GM23338 (cell line): Measurements from ENCODE around the gene CLDN11. TPM values are rescaled to one million over a fixed set of nuclear protein-coding genes. Genes with fewer than 3 reads are reported as not detected.

ENCODE experiments used
- CREB1 ChIP-seq: fragments of 250-450 bp; sonication (Bioruptor Pico); IDR thresholded peaks from 2 replicates; pipeline ENCODE4 v1.5.0; 2020; ENCODE audit warnings: low read depth, mild to moderate bottlenecking, moderate library complexity
- EZH2 ChIP-seq: fragments of 200-600 bp; sonication (generic); IDR thresholded peaks from one replicate; pipeline ENCODE4 v1.8.0; 2017; ENCODE audit warnings: antibody characterized with exemption, mild to moderate bottlenecking, low read depth; ENCODE audit not compliant: unreplicated experiment
- EZH2phosphoT487 ChIP-seq: fragments of 200-600 bp; sonication (generic); IDR thresholded peaks from one replicate; pipeline ENCODE4 v1.8.1; 2018; ENCODE audit warnings: antibody characterized with exemption; ENCODE audit not compliant: unreplicated experiment
- JUNB ChIP-seq: IDR thresholded peaks from one replicate; pipeline ENCODE4 v1.6.1; 2016; ENCODE audit warnings: antibody characterized with exemption; ENCODE audit not compliant: unreplicated experiment
- STAT1 ChIP-seq: IDR thresholded peaks from one replicate; pipeline ENCODE4 v1.6.1; 2016; ENCODE audit warnings: antibody characterized with exemption; ENCODE audit not compliant: unreplicated experiment
- ZNF114 ChIP-seq: fragments of 250-450 bp; sonication (Bioruptor Pico); IDR thresholded peaks from 2 replicates; pipeline ENCODE4 v1.5.0; 2020; ENCODE audit warnings: mild to moderate bottlenecking, moderate library complexity
- ZNF462 ChIP-seq: fragments of 250-450 bp; sonication (Bioruptor Pico); IDR thresholded peaks from 2 replicates; pipeline ENCODE4 v1.5.0; 2020; ENCODE audit warnings: mild to moderate bottlenecking, moderate library complexity
- polyA plus RNA-seq: library from polyadenylated mRNA; unstranded; fragments of >200 nt; fragmentation: Nextera tagmentation; extraction: Ambion mirVana; gene quantifications from 2 replicates; pipeline ENCODE4 v1.2.1, GENCODE V29; 2016
- total RNA-seq: library from RNA; depleted of rRNA; stranded (reverse); fragments of >200 nt; shearing (Covaris generic); gene quantifications from 2 replicates; pipeline ENCODE4 v1.2.3, GENCODE V29; 2014

Gene CLDN11
- total and polyA plus RNA-seq, 2 experiments from 2014 or later = 5.2 to 8.3 TPM

- TF ChIP-seq ZNF462 (CRISPR knock-in tag) = no peak
- no peak for TF ChIP-seq JUNB
- no peak for TF ChIP-seq EZH2
- no peak for TF ChIP-seq STAT1
- no peak for TF ChIP-seq EZH2phosphoT487
- TF ChIP-seq ZNF114 = no peak
- TF ChIP-seq CREB1 = no peak
Observed at GRCh38 chr3:170469151-170470062, 50.7 kb downstream of the CLDN11 start (continued).
